Epithelial cell of proximal tubule (primary cell): ENCODE measurements around the gene TLE3. TPM values are rescaled to one million over a fixed set of nuclear protein-coding genes. Genes with fewer than 3 reads are reported as not detected.

Experiments
- DNase-seq: peaks from one replicate; pipeline ENCODE4 v3.0.0-alpha.2; 2011; ENCODE audit warnings: low read depth
- H3K4me3 ChIP-seq: 2 replicates; pipeline ENCODE4 v1.5.1; 2011; ENCODE audit warnings: low read depth, mild to moderate bottlenecking, low read length
- CTCF ChIP-seq: conservative IDR thresholded peaks from 2 replicates; pipeline ENCODE4 v1.5.1; 2012; ENCODE audit warnings: low read depth, mild to moderate bottlenecking, low read length
- total RNA-seq: library from RNA; depleted of rRNA; stranded (reverse); fragments of >200 nt; gene quantifications from 2 replicates; pipeline ENCODE4 v1.2.3, GENCODE V29; 2015

The TLE3 gene
- total RNA-seq, 1 donor from 2014 or later = 34.8 TPM

- DNase-seq = no peak
- no peak overlapping the region for H3K4me3 ChIP-seq
- no peak for TF ChIP-seq CTCF
Measured at GRCh38 chr15:70077188-70078147, 20.2 kb downstream of the TLE3 start.

- no peak overlapping the region for H3K4me3 ChIP-seq
- no peak for DNase-seq
- TF ChIP-seq CTCF = no peak
Measured at GRCh38 chr15:70074380-70074779, 23.3 kb downstream of the TLE3 start.

GRCh38 chr15:70072479-70072878 lies 25.2 kb downstream of the TLE3 start:
- no peak for DNase-seq
- no peak for TF ChIP-seq CTCF
- no peak overlapping the region for H3K4me3 ChIP-seq

GRCh38 chr15:70071799-70072198 lies 25.9 kb downstream of the TLE3 start:
- no peak for DNase-seq
- no peak for TF ChIP-seq CTCF
- H3K4me3 ChIP-seq = no peak overlapping the region

- H3K4me3 ChIP-seq = no peak overlapping the region
- TF ChIP-seq CTCF = no peak
- DNase-seq = no peak
Measured at GRCh38 chr15:70069716-70070115, 28.0 kb downstream of the TLE3 start.

GRCh38 chr15:70068783-70069565 lies 28.7 kb downstream of the TLE3 start:
- H3K4me3 ChIP-seq = no peak overlapping the region
- DNase-seq = no peak
- no peak for TF ChIP-seq CTCF
